HG03378 (cell line): ENCODE measurements around the gene COX7A2L.
"Not testable (repeated sequence)": the region's sequence is repeated elsewhere in the genome, so short reads cannot be mapped to it uniquely, and the experiment has no call there.

ENCODE experiments used
- ATAC-seq: cut with Tn5 transposase; IDR thresholded peaks from one replicate; pipeline ENCODE4 v1.9.1; 2021; ENCODE audit warnings: mild to moderate bottlenecking, moderate library complexity; ENCODE audit not compliant: unreplicated experiment

Gene COX7A2L

DNA sequence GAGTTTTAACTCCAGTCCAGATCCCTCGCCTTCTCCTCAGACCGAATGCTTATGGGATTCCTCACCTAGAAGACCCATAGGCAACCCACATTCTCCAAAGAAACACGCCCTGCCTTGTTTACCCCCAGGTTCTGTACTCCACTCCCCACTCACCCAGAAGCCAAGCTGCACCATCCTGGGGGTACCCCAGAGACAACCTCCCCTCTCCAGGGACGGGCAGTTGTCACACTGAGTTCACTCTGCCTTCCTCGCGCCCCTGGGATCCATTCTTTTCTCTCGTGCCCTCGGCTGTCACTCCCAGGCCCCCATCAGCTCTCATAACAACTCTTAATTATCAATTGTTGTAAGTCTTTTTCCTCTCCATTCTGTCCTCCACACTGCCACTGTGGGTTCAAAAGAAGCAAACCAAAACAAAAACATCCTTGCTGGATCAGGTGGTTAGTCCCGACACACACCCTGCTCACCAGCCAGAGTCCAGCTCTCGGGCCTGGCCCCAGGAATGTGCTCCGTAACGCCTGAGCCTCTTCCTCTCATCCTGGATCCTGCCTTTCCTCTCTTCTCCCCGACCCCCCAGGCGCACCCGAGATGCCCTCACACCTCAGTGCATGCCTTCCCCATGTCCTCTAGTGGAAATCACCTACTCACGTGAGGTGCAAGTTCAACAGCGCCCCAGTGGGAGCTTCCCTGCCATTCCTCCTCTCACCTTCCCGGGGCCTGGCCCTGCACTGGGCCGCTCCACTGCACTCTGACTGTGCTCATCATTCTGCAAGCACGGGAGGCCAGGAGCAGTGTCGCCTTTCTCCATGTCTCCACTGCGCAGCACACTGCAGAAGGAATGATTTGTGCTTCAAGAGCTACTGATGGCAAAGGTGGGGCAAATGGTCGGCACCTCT is 20.7 kb downstream of the COX7A2L start:
- ATAC-seq = no peak

DNA sequence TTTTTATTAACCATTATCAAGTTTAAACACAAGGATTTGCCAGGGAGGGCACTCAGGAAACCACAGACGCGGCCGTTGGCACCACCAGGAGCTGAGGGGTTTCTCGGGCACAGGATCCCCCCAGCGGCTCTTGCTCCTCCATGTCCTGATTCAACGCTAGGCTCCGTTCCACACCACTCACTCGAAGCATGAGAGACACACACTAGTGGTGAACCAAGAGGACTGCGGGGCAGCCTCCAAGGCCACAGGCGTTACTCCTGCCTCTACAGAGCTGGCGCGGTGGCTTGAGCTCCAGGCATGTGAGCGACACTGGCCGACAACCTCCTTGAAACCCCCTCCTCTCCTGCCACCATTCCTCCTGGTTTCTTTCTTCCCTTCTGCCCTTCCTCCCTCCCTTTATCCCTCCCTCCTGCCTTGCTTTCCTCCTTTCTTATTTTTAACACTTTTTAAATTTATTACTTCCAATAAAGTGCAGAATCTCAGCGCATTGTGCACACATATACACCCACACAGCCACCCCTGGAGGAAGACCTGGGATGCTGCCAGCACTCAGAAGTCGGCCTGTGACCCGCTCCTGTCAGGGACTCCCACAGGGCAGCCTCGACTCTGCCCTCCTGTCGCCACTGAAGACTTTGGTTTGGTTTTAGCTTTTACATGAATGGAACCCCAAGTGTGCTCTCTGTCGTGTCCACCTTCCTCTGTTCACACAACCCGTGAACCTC is 21.7 kb downstream of the COX7A2L start:
- no peak for ATAC-seq

GRCh38 chr2:42338567-42339190 is 22.3 kb downstream of the COX7A2L start:
- no peak for ATAC-seq

- no peak for ATAC-seq
Observed at GRCh38 chr2:42337846-42338566, 23.0 kb downstream of the COX7A2L start.

DNA sequence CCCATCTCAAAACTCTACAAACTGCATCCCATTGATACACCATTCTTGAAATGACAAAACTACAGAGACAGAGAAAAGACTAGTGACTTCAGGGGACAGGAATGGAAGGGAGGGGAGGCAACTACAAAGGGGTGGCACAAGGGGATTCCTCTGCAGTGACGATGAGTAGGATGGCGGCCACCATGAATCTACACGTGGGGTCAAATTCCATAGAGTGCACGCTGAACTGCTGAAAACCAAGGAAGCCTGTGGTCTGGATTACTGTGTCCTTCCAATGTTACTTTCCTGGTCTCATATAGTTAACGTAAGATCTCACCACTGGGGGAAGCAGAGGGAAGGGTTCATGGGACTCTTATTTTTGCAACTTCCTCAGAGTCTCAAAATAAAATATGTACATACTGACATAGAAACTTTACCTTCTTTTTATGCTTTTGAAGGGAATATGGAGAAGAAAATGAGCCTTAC is 23.6 kb downstream of the COX7A2L start:
- ATAC-seq = no peak

DNA sequence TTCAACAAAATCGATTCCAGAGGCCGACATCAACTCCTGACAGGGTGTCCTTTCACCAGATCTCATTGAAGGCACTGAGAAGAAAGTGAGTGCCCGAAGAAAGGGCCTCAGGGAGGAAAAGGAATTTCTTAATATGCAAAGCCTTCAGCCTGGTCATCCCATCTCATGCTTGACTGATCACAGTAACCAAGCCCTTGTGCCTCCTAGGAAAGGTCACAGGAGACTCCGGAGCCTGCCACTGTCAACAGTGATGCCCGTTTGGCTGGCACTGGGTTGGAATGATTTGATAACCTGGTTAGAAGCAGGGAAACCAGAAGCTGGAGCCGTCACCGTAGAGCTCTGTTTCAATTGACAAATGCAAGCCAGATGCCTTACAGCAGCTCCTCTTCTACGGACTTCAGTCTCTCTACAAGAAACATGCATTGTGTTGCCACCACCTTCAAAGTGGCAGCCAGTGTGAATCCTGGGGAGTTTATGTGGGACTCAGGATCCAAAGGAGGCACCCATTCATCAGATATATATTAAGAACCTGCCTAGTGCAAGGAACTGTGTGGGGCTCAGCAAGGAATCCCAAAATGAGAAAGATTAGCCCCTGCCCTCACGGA is 24.6 kb downstream of the COX7A2L start:
- ATAC-seq = no peak

DNA sequence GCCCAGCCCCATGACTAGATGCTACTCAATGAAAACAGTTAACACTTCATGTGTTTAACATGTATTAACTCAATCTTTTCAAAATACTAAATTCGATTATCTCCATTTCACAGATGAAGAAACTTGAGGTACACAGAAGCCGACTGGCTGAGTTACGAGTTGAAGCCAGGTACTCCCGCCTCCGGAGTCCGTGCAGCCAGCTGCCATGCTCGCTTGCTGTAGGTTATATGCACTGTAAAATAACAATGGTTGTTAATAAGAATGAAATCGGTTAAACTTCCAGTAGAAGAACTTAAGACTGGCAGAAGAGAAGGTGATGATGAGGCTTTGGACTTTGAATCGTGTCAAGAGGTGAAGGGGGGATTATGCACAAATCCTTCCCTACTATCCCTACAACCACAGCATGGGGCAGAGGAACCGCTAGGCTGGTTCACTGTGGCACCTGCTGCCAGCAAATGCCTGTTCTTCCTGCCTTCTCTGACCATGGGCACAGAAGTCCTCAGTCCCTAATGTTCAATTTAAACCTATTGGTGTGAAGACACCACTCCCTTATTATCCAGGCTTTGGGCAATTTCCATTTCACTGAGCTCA is 25.4 kb downstream of the COX7A2L start:
- ATAC-seq = no peak

GRCh38 chr2:42334865-42335264 is 26.2 kb downstream of the COX7A2L start:
- ATAC-seq = not testable (repeated sequence)

DNA sequence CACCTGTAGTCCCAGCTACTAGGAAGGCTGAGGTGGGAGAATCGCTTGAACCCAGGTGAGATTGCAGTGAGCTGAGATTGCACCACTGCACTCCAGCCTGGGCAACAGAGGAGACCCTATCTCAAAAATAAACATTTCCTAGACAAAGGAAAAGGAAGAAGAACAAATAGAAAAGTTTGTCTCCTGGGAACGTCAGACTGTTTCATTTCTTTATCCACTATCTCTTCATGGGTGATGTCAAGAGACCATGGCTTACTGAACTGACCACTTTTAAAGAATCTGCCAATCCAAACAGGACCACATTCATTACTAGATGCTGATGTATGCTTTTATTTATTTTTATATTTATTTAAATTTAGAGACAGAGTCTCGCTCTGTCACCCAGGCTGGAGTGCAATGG is 26.8 kb downstream of the COX7A2L start:
- no peak for ATAC-seq

GRCh38 chr2:42333579-42333978 is 27.4 kb downstream of the COX7A2L start:
- ATAC-seq = no peak

DNA sequence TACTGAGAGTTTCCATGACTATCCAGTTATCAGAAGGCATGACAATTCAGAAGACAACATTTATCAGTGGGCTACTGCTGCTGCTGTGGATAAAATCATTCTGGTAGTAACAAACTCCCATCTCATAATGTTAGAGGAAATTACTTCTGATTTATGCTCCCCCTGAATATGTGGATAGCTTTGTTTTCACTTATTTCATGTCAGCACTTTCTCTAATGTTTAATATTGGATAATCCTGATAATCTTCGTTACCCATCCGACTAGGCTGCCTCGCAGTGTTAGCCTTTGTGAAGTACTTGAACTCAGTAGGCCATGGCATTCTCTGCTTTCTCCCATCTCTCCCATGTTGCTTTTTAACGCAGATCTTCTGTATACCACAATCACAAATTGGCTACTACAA is 28.4 kb downstream of the COX7A2L start:
- ATAC-seq = no peak

- ATAC-seq = no peak
Observed at GRCh38 chr2:42331569-42332284, 29.3 kb downstream of the COX7A2L start.

DNA sequence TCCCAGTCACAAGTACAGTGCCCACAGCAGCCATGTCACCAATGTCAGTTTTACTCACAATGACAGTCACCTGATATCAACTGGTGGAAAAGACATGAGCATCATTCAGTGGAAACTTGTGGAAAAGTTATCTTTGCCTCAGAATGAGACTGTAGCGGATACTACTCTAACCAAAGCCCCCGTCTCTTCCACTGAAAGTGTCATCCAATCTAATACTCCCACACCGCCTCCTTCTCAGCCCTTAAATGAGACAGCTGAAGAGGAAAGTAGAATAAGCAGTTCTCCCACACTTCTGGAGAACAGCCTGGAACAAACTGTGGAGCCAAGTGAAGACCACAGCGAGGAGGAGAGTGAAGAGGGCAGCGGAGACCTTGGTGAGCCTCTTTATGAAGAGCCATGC is 31.3 kb downstream of the COX7A2L start:
- ATAC-seq = no peak

- ATAC-seq = no peak
Observed at GRCh38 chr2:42328923-42329322, 32.1 kb downstream of the COX7A2L start.

- no peak for ATAC-seq
Observed at GRCh38 chr2:42328148-42328833, 32.7 kb downstream of the COX7A2L start.

DNA sequence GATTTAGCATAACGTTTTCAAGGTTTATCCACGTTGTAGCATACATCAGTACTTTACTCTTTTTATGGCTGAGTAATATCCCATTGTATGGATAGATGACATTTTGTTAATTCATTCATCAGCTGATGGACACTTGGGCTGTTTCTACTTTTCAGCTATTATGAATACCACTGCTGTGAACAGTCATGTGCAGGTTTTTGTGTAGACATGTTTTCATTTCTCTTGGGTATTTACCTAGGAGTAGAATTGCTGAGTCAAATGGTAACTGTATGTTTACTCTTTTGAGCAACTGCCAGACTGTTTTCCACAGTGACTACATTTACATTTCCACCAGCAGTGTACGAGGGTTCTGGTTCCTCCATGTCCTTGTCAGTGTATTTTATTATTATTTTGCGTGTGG is 33.9 kb downstream of the COX7A2L start:
- ATAC-seq = peak; percentile 74

DNA sequence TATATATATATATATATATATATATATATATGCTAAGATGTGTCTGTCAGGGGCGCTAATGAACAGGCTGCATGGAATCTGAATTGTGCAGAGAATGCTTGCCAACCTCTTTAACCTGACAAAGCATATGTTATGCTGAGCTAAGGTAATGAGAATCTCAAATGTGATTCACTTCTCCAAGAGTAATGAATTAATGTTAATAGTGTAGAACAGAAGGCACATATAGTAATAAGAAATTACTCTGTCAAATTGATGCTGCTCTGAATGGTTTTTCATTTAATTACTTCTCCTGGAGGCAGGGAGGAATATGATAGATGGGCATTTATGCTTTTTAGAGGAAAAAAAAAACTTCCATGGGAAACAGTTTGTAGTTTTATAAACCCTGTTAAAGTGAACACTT is 35.4 kb downstream of the COX7A2L start:
- no peak for ATAC-seq

DNA sequence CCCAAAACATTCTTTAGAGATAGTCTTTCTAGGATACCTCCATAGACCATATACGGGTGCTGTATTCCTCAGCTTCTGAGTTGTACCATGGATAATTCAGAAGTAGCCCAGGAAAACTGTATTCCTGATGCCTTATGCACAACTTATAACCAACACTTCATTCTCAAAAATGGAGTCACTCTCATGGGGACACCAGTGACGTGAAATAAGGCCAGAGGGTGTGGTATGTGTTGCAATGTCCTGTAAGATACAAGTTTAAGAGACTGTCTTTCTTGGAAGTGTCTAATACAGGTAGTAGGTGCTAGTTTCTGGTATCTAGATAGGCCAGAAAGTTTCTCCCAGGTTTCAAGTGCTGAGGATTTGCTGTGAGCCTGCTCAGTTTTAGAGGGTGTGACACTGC is 36.1 kb downstream of the COX7A2L start:
- no peak for ATAC-seq

- ATAC-seq = no peak
Observed at GRCh38 chr2:42324244-42324643, 36.8 kb downstream of the COX7A2L start.
